Ishikawa (cell line): ENCODE results near the gene FBXW5.

ENCODE experiments used
- CREB1 ChIP-seq: IDR thresholded peaks from 2 replicates; pipeline ENCODE4 v1.6.1; 2012; ENCODE audit warnings: low read depth
- FOXM1 ChIP-seq: IDR thresholded peaks from 2 replicates; pipeline ENCODE4 v1.6.1; 2012; ENCODE audit warnings: low read depth, borderline replicate concordance
- MAX ChIP-seq: IDR thresholded peaks from 2 replicates; pipeline ENCODE4 v1.6.1; 2012
- TCF12 ChIP-seq: IDR thresholded peaks from 2 replicates; pipeline ENCODE4 v1.6.1; 2012; ENCODE audit warnings: low read depth

- TF ChIP-seq MAX, result no peak
- TF ChIP-seq CREB1, result no peak
- TF ChIP-seq FOXM1, result no peak
- TF ChIP-seq TCF12, result no peak
These were observed 35.4 kb upstream of the FBXW5 start for GRCh38 chr9:136979769-136980587.
